ENCODE measurements around the gene PHF14.

GRCh38 chr7:11195502-11195901 is 221.8 kb downstream of the PHF14 start:
- TF ChIP-seq CTCF (conservative IDR thresholded peaks at IDR 0.05; ENCODE audit: low read depth in 2 of 2) = no peak
- no peak for TF ChIP-seq POLR2AphosphoS5 (IDR thresholded peaks at IDR 0.05; ENCODE audit: low read depth)
- TF ChIP-seq ZNF331 (CRISPR knock-in tag; IDR thresholded peaks at IDR 0.05; ENCODE audit: low read depth) = no peak
- TF ChIP-seq EZH2 (IDR thresholded peaks at IDR 0.05; ENCODE audit: low read depth, unreplicated experiment) = no peak
- no peak for TF ChIP-seq EZH2phosphoT487 (IDR thresholded peaks at IDR 0.05; ENCODE audit: unreplicated experiment)
- no peak for TF ChIP-seq REST (IDR thresholded peaks at IDR 0.05; ENCODE audit: unreplicated experiment)
- no peak for TF ChIP-seq JUNB (IDR thresholded peaks at IDR 0.05; ENCODE audit: unreplicated experiment)
